Measurements from ENCODE around the gene ABLIM1. TPM values are rescaled to one million over a fixed set of nuclear protein-coding genes. Genes with fewer than 3 reads are reported as not detected.
"Not testable (repeated sequence)": the region's sequence is repeated elsewhere in the genome, so short reads cannot be mapped to it uniquely, and the experiment has no call there.

ABLIM1 gene
- total and polyA plus RNA-seq, 4 donors = 20.0 to 135 (median 59.9) TPM

DNA sequence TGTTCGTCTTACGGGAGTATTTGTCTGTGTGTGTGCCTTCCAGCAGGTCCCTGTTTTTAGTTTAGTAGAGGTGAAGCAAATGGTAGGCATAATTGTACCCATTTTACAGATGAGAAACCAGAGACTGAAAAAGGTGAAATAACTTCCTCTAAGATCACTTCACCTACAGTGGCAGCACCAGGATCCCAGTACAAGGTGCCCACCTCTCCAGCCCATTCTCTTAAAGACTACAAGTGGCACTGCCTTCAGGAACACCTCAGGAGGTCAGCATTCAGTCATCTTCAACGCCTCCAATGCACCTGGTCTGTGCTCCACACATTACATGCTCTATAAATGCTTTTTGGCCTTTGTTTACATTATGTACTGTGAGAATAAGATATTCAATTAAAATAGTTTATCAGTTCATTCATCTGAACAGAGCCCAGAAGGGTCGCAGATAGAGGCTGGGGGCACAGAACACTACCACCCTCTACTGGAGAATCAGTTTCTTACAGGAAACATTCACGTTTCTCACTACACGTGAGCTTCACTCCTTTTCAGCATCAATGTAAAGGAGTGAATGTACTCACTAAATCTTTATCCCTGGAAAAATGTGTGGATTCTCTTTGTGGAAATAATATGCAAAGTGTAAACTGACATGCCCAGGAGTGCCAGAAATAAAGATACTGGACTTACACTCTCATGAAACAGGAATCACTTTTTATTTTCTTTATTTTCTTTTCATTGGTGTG lies 45.5 kb upstream of the ABLIM1 start:
- peak in 2 of 3 donors; percentile 51 to 58 for DNase-seq
- peak overlapping the region in 1 of 2 donors; percentile 1 for H3K9ac ChIP-seq (ENCODE audit: insufficient read depth in 1 of 2, low read length in 2 of 2)
- H3K4me1 ChIP-seq (ENCODE audit: control insufficient read depth in 5 of 5, insufficient read depth in 5 of 5, low read length in 5 of 5) = peaks cover 0 to 6% (median 0%) of the 10 kb centered on the region in 5 donors
- H3K27ac ChIP-seq (ENCODE audit: low read depth in 1 of 2, low read length in 1 of 2) = peak overlapping the region in 1 of 2 donors; percentile 57
- peaks cover 0 to 3% (median 0%) of the 10 kb centered on the region in 4 donors for H3K9me3 ChIP-seq (ENCODE audit: control insufficient read depth in 4 of 4, insufficient read depth in 3 of 4, low read length in 3 of 4)
- ATAC-seq (ENCODE audit: insufficient read depth, low FRiP score) = no peak
- peak; percentile 25 for TF ChIP-seq CTCF (IDR thresholded peaks at IDR 0.05; ENCODE audit: control extremely low read depth, extremely low read depth)
- 39 to 49% methylated on average over 6 of the region's 6 CpGs for WGBS, 2 donors
- no peaks in the 10 kb centered on the region for H3K27me3 ChIP-seq (ENCODE audit: control insufficient read depth in 3 of 3, insufficient read depth in 3 of 3, low read length in 2 of 3)
- H3K36me3 ChIP-seq (ENCODE audit: control insufficient read depth in 4 of 4, insufficient read depth in 4 of 4, low read length in 4 of 4) = no peaks in the 10 kb centered on the region
- no peak overlapping the region for H3K4me3 ChIP-seq

DNA sequence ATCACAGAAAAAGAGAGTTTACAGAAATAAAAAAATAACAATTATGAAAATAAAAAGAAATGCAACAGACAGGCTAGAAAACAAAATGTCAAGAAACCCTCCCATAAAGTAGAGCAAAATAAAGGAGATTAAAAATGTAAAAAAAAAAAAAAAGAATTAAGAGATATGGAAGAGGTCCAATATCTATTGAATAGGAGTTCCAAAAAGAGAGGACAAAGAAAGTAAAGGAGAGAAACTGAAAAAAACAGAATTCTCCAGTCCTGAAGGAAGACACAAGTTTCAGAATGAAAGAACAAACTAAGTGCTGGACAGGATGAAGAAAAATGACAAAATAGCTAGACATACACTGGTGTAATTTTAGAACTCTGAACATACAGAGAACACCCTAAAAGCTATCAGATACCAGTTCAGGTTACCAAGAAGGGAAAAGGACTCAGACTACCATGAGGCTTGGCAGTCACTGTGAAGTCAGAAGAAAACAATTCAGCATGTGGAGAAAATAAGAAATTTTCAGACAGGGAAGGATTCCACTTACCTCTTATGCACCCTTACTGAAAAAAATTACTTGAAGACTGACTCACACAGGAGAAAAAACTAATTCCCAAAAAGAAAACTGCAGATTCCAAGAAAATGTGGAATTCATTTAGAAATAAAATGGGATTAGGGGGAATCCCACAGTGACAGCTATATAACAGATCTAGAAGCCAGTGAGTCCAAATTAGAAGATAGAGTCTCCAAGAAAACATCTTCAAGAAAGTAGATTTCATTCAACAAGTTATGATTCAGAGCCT lies 40.4 kb upstream of the ABLIM1 start:
- Histone ChIP-seq H3K9me3 (ENCODE audit: control insufficient read depth in 4 of 4, insufficient read depth in 3 of 4, low read length in 3 of 4) (peaks cover 0 to 3% (median 0%) of the 10 kb centered on the region in 4 donors), H3K4me1 (ENCODE audit: control insufficient read depth in 5 of 5, insufficient read depth in 5 of 5, low read length in 5 of 5) (peaks cover 0 to 13% (median 0%) of the 10 kb centered on the region in 5 donors), H3K4me3 (no peak overlapping the region), H3K27ac (ENCODE audit: low read depth in 1 of 2, low read length in 1 of 2) (peak overlapping the region in 1 of 2 donors; percentile 70), H3K9ac (ENCODE audit: insufficient read depth in 1 of 2, low read length in 2 of 2) (no peak overlapping the region), H3K36me3 (ENCODE audit: control insufficient read depth in 4 of 4, insufficient read depth in 4 of 4, low read length in 4 of 4) (no peaks in the 10 kb centered on the region), H3K27me3 (ENCODE audit: control insufficient read depth in 3 of 3, insufficient read depth in 3 of 3, low read length in 2 of 3) (no peaks in the 10 kb centered on the region)
- DNase-seq (no peak), ATAC-seq (ENCODE audit: insufficient read depth, low FRiP score) (no peak)
- no peak for TF ChIP-seq CTCF (IDR thresholded peaks at IDR 0.05; ENCODE audit: control extremely low read depth, extremely low read depth)

DNA sequence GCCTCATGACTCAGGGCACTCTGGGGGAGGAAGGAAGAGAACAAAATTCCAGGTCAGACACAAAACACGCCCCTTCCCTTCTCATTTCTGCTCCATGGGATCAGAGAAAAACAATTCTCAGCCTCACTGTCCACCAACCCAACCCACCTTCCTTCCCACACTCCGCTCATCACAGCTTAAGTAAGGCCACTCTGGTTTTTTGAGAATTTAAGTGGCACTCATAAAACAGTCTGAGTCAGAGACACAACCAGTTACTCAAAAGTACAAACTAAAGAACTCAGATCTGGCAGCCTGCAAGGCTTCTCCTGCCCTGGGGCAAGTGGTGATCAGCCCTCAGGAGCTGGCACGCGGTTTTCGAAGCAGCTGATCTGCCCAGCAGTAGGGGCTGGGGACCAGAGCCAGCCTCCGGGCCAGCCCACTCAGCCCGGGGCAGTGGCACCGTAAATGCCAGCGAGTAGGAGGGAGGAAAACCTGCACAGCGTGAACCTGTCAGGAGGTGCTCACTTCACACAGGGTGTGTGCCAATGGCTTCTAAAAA lies 39.1 kb upstream of the ABLIM1 start:
- WGBS, 2 donors = 73 to 93% methylated on average over 10 of the region's 10 CpGs
- TF ChIP-seq CTCF (IDR thresholded peaks at IDR 0.05; ENCODE audit: control extremely low read depth, extremely low read depth) = no peak
- peaks cover 0 to 13% (median 0%) of the 10 kb centered on the region in 5 donors for H3K4me1 ChIP-seq (ENCODE audit: control insufficient read depth in 5 of 5, insufficient read depth in 5 of 5, low read length in 5 of 5)
- no peak overlapping the region for H3K4me3 ChIP-seq
- DNase-seq = no peak
- H3K9me3 ChIP-seq (ENCODE audit: control insufficient read depth in 4 of 4, insufficient read depth in 3 of 4, low read length in 3 of 4) = peaks cover 0 to 3% (median 0%) of the 10 kb centered on the region in 4 donors
- H3K27ac ChIP-seq (ENCODE audit: low read depth in 1 of 2, low read length in 1 of 2) = peak overlapping the region in 1 of 2 donors; percentile 92
- H3K27me3 ChIP-seq (ENCODE audit: control insufficient read depth in 3 of 3, insufficient read depth in 3 of 3, low read length in 2 of 3) = no peaks in the 10 kb centered on the region
- no peaks in the 10 kb centered on the region for H3K36me3 ChIP-seq (ENCODE audit: control insufficient read depth in 4 of 4, insufficient read depth in 4 of 4, low read length in 4 of 4)
- H3K9ac ChIP-seq (ENCODE audit: insufficient read depth in 1 of 2, low read length in 2 of 2) = no peak overlapping the region
- ATAC-seq (ENCODE audit: insufficient read depth, low FRiP score) = peak; percentile 77

DNA sequence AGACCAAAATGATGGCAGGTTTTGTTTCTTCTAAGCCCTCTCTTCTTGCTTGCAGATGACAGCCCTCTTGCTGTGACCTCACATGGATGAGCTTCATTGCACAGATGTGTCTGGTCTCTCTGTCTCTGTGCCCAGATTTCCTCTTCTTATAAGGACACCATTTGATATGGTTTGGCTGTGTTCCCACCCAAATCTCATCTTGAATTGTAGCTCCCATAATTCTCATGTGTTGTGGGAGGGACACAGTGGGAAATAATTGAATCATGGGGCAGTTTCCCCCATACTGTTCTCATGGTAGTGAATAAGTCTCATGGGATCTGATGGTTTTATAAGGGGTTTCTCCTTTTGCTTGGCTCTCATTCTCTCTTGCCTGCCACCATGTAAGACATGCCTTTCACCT lies 38.2 kb upstream of the ABLIM1 start:
- not testable (repeated sequence) for ATAC-seq (ENCODE audit: insufficient read depth, low FRiP score); H3K27me3 ChIP-seq (ENCODE audit: control insufficient read depth in 3 of 3, insufficient read depth in 3 of 3, low read length in 2 of 3); H3K36me3 ChIP-seq (ENCODE audit: control insufficient read depth in 4 of 4, insufficient read depth in 4 of 4, low read length in 4 of 4); H3K9ac ChIP-seq (ENCODE audit: insufficient read depth in 1 of 2, low read length in 2 of 2); H3K4me3 ChIP-seq; H3K9me3 ChIP-seq (ENCODE audit: control insufficient read depth in 4 of 4, insufficient read depth in 3 of 4, low read length in 3 of 4); DNase-seq
- peak overlapping the region in 1 of 2 donors; percentile 92 for H3K27ac ChIP-seq (ENCODE audit: low read depth in 1 of 2, low read length in 1 of 2)
- peaks cover 0 to 15% (median 3%) of the 10 kb centered on the region in 5 donors for H3K4me1 ChIP-seq (ENCODE audit: control insufficient read depth in 5 of 5, insufficient read depth in 5 of 5, low read length in 5 of 5)
